HG03280 (cell line): ENCODE results near the gene CCDC148.
A peak's percentile ranks its signal among the peaks of the same experiment; 100 is the strongest.
"Not testable (repeated sequence)": the region's sequence is repeated elsewhere in the genome, so short reads cannot be mapped to it uniquely, and the experiment has no call there.

ENCODE experiments used
- ATAC-seq: cut with Tn5 transposase; IDR thresholded peaks from one replicate; pipeline ENCODE4 v1.9.1; 2021; ENCODE audit warnings: mild to moderate bottlenecking, moderate library complexity; ENCODE audit not compliant: unreplicated experiment

The CCDC148 gene

DNA sequence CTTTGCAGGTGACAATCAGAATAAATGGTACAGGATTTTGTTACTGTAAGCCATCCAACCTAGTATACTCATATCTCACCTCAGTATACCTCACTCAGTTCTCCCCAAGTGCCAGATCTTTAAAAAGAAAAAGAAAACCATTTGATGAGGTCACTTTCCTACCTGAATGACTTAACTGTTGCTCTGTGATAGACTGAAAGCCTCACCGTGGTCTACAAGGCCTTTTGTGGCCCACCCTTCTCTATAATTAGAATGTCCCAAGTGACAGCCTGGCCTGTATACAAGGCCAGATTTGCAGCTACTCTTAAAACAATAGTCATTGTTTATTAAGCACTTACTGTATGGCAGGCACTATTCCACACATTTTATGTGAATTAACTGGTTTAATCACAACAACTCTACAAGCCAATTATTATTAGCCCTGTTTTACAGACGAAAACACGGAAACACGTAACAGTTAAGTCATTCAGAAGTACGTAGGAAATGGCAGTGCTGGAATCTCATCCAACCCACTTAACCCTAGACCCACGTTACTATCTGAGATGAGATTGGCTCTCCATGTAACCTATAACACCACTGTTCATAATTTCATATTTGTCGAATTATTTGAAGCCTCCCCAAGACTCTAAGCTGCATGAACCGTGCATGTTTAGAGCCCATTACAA lies 28.5 kb upstream of the CCDC148 start:
- no peak for ATAC-seq

DNA sequence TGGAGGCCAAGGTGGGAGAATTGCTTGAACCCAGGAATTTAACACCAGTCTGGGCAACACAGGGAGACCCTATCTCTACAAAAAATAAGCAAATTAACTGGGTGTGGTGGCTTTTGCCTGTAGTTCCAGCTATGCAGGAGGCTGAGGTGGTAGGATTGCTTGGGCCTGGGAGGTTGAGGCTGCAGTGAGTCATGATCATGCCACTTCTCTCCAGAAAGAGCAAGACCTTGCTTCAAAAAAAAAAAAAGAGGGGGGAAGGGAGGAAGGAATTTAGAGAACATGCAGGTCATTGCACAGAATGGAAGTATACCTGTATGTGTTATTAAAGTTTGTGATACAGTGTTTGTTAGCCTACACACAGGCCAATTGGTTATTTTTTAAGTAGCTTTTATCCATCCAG lies 26.0 kb upstream of the CCDC148 start:
- ATAC-seq: no peak

DNA sequence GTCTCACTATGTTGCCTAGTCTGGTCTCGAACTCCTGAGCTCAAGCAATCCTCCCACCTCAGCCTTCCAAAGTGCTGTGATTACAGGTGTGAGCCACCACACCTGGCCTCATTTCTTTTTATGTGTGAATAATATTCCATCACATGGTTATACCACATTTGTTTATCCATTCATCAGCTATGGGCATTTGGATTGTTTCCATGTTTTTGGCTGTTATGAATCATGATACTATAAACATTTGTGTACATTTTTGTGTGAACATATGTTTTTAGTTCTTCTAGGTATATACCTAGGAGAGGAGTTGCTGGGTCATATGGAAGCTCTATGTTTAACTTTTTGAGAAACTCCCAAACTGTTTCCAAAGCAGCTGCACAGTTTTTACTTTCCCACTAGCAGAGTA lies 24.6 kb upstream of the CCDC148 start:
- no peak for ATAC-seq

DNA sequence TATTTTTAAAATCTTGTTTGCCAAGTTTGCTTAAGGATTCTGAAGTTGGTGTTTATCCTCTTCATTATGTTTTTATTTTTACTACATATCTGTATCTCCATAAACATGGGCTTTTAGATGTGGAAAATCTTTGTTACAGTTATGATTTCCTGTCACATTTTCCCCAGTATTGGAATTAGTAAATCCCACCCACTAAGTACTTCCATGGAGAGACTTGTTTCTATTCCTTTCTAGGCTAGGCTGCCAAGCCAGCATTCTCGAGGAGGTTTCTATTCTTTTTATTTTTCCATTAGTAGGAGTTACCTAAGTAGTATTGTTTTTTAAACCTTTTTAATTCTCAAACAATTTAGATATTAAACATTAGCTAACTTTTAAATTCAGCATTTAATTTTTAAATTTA lies 22.3 kb upstream of the CCDC148 start:
- no peak for ATAC-seq

DNA sequence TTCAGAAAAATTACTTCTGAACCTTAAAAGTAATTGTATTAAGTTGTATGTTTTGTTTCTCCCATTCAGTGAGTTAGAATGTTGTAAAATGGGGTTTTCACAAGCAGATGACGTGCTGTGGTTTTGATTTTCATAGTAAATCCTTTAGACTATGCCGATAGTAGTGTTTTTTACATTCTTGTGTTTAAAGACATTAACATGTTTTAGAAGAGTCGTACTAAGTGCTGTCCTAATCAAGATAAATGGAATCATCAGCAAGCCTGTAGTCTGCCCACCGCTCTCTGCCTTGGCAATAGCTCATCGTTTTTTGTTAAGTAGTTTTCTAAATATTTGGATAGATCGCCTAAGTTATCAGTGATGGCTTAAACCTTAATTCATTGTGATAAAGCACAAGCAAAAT lies 21.7 kb upstream of the CCDC148 start:
- no peak for ATAC-seq

DNA sequence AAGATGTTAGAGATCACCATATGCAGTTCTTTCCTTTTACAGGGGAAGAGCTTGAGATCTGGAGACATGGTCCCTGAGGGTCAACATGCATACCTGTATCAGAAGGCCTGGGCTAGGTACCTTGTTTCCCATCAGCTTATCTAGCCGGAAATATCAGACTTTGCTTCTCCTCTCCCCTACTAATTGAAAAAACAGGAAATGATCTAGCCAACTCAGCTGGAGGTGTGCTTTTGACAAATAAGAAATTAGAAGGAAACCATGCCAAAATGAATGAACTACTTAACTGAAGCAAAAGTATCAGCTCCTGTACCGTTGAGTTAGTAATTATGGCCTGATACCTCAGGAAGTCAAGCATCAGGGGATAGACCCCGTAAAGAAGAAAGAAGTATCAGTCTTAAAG lies 20.6 kb upstream of the CCDC148 start:
- ATAC-seq: no peak

DNA sequence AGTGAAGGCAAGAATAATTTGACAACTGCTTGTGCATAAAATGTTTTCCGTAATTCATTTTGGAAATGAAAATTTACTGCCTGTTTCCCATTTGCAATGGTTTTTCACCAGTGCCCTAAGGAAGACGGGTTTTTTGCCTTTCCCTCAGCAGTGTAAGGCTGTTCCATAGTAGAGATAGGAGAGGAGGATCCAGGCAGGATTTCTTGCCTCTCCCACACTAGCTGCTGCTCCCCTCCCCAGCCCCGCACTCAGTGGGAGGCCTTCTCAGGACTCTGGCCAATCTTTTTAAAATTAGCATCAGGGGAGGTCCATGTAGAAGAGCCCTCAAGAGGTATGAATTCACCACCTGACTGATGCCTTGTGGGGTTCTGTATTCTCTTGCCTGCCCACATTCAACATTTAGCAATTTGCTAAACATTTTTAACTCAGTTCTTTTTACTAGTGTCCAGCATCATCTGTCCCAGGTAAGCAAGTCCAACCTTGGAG lies 18.0 kb upstream of the CCDC148 start:
- not testable (repeated sequence) for ATAC-seq

DNA sequence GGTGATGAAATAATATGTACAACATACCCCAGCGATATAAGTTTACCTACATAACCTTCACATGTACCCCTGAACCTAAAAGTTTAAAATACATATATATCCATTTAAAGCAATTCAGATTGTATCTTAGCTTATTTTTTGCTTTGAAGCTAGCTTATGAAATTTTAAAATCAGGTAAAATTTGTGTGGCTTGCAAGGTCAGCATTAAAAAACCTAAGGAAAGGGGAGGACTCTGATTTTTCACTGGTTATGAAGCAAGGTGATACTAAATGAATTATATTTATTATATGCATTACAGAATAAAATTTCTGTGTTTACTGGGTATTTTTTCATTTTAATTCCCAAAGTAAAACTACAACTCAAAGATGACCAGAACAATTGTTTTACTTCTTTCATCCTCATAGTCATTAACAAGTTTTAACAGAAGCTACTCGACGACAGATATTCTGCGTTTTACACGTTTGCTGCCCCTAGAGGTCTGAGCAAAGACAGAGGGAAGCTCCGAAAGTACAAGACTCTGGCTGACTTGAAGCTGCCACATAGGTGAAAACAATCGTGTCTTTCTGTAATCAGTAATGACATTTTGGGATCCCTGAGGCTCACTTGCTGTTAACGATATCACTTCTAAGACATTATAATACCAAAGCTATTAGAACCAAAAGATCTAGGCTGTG lies 17.3 kb upstream of the CCDC148 start:
- ATAC-seq: no peak

DNA sequence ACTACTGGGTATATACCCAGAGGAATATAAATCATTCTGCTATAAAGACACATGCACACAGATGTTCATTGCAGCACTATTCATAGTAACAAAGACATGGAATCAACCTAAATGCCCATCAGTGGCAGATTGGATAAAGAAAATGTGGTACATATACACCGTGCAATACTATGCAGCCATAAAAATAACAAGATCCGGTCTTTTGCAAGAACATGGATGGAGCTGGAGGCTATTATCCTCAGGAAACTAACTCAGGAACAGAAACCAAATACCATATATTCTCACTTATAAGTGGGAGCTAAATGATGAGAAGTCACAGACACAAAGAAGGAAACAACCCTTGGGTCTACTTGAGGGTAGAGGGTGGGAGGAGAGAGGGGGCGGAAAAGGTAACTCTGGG lies 16.7 kb upstream of the CCDC148 start:
- not testable (repeated sequence) for ATAC-seq

DNA sequence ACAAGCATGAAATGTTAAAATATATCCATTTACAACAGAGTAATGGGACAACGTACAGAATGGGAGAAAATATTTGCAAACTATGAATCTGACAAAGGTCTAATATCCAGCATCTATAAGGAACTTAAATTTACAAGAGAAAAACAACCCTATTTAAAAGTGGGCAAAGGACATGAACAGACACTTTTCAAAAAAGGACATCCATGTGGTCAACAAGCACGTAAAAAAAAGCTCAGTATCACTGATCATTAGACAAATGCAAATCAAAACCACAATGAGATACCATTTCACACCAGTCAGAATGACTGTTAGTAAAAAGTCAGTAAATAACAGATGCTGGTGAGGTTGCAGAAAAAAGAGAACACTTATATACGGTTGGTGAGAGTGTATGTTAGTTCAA lies 16.3 kb upstream of the CCDC148 start:
- ATAC-seq: not testable (repeated sequence)

DNA sequence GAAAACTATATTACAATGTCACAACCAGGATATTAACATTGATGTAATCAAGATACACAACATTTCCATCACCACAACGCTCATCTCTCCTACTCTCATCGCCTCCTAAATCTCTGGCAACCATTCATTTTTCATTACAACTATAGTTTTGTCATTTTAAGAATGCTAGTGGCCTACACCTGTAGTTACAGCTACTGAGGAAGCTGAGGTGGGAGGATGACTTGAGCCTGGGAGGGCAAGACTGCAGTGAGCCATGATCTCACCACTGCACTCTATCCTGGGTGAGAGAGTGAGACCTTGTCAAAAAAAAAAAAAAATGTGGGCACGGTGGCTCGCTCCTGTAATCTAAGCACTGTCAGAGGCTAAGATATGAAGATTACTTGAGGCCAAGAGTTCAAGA lies 10.7 kb upstream of the CCDC148 start:
- no peak for ATAC-seq

DNA sequence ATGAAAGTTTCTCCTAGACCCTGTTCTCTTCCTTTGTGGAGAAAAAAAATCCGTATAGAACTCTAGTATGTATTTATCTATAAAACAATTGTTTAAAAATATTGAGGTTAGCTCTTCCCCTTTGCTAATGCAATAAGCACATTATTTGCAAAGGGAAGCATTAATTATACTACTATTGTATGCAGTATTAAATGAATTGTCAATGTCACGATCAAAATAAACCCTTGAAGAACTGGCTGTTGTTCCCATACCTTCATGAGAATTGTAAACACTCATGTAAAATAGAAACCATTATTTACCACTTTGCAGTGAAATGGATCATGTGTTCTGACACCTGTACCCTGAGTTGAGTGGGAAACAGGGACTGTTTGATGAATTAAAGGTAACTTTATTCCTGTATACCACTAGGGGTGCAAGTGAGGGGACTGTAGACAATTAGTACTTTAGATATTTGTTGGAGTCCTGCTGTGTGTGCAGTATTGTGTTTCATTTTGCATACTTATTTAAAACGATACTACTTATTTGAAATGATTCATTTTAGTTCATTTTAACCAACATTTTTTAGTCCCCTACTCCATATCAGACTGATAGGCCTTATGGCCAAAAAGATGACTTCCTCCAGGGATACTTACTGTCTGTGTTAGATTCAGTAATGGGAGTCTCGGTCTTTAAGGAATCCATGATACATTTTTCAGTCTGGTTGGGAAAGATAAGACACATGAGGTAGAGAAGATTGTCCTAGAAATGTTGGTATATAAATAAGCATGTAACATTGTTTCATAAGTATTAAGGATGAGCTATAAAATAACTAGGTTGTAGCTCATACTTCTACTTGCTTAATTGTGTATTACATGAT lies 8.1 kb upstream of the CCDC148 start:
- peak; percentile 73 for ATAC-seq

DNA sequence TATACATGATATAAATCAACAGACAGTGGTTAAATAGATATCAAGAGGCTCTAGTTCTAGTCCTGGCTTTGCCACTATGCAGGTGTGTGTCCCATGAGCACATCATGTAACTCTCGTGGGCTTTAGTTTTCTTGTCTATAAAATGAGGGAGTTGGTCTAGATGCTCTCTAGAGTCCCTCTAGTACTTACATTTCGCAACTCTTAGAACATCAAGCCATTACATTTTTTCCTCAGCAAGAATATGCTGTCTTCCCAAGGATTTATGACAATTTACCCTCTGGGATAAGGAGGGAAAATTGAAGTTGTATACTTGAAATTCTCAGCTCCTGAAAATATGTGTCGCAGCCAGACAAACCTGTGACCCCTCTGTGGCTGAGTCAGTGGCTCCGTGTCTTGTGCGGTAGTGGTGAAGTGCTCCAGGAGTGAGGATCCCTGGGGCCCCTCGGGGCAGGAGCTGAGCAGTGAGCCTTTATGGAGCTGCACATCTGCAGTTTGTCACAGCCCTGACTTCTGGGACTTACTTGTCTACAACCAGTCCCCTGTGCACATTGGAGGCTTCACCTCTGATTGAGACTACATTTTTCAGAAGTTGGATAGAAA lies 7.0 kb upstream of the CCDC148 start:
- ATAC-seq: no peak

DNA sequence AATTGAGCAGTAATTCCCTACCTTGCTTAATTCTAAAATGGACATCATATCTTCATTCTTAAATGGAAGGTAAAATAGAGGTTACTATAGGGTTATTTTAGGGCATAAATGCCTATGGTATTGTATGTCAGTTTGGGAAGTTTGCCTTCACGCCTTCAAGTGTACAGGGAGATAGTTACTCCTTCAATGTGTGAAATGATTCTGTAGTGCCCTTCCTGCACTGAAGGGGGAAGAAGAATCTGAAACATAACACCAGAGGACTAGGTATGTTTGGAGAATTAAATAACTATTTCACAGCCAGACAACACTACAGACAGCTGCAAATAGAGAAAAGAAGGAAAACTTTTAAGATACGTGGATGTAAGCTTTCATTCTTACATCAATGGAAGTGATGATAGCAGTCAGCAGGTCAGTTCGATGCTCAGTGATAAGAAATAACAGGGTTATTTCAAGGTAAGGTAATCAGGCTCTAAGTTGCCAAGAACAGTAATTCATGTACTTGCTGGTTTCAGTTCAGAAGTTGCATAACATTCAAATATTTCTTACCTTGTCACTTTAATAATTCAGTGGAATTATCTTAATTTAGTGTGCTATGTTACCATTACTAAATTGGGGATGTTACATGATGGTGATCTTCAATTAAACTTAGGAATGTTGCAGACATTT lies 4.2 kb upstream of the CCDC148 start:
- ATAC-seq: no peak

DNA sequence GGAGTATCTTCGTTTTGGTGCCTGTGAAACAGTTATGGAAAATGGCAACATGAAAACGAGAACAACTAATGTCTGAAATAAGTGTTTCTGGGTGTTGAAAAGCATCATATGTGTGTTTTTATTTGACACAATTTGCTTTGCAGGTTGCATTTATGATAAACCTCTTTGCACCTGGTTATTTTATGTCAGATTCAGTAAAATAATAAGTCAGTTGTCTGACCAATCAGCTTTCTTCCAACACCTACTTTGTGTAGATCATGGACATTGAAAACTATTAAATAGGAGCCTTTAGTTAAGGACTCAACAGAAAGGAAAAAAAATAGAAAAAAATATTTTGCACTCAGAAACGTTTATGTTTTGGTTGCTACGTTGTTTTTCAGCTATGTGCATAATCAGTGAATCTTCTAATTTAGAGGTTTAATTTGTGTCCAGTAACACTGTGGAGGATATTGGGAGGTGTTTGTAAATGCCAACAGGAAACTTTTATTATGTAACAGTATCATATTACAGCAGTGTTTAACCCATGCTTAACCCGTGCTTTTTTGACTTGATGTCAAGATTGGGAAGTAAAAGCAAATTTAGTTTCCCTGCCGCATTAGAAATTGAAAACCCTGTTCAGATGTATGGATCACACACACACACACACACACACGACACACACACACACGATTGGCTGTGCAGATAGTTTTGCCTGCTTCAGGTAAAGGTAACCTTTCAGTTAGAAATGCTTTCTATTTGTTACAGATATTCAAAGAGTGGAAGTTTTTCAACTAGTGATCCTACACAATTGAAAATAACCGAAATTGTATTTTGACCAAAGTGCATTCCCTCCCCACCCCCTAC lies 2.8 kb upstream of the CCDC148 start:
- no peak for ATAC-seq

DNA sequence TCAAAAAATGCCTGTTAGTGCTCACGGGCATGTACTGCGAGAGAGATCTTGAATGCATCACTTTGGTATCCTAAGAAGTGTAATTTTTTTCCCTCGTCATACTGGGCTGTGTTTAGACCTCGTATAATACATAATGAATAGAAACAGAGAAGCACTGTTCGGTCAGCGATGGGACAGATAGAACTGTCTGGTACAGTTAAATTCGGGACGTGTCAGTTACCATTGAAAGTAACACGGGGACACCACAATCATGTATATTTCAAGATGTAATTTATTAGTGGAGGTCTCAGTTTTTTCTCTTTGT lies 2.0 kb upstream of the CCDC148 start:
- ATAC-seq: no peak

DNA sequence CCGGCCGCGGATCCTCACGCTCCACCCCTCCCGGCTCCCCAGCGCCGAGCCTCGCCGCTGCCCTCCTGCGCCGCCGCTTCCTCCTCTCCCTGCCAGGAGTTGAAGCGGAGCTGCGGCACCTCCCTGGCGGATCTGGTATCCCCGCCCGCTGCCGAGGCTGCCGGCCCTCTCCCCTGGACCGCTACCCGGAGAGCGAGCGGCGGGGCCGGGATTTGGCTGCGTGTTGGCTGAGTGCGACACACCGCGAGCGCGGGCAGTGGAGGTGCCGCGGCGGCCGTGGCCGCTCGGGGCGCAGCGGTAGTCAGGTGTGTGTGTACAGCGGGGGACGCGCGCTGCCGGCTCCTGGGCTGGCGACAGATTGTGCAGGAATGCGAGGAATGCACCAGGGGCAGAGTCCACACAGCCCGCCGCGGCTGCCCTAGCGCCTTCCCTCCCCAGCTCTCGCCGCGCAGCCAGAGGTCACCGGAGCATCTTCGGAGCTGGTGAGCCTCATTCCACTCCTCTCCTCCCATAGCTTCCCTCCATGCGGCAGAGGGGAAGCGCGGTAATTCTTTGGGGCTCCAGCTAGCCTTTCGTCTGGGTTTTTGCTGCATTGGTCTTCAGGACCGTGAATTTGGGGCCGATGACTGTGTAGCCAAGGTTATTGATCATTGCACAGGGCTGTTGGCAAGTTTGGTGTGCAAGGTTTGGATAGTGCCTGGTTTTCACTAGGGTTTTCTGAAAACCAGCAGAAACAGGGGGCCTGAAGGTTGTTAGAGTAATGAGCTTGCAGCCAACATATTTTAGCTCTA lies 1.5 kb upstream of the CCDC148 start:
- ATAC-seq: peak; percentile 51

DNA sequence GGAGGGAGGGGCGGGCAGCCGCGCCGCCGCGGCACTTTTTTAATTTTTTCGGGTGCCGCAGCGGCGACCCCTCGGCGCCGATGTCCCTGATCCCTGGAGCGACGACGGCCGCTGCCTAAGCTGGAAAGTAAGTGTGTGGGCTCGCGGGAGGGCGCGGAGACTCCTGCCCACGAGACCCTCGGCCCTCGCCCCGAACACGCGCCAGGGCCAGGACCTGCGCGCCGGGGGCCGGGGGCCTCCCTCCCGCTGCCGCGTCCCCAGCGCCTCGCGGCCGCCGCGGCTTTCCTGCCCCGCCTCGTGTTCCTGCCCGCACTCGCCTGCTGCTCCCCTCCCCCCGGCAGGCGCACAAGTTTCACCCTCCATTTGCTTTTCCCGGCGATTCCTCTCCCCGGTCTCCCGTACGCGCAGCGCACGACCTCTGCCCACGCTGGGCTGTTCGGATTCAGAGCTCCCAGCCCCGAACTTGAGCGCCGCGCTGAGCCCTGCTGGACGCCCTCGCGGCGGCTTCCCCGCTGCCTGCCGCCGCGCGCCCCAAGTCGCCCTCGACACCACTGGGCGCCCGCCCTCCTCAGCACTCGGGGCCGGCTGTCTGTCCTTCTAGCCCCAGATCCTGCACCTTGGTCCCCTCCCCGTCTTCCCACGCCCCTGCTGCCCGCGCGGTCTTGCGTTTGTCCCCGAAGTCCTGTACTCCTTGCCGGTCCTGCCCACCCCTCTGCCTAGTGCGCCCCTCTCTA lies 706 bp upstream of the CCDC148 start:
- peak; percentile 38 for ATAC-seq

DNA sequence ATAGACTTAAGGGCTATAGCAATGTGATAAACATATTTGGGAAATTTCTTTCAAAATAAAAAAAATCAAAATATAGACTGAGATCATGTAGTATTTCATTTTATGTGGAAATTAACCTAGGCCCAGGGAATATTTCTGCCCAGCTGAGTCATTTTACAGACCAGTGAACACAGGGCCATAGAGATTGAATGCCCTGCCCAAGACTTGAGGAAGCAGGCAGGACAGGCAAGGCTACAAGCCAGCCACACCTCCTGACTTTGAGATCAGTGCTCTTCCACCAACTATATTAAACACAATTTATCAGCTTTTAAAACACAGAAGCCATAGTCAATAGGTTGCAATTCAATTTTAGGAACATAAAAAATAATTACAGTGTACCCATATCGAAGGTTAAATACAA lies 12.9 kb downstream of the CCDC148 start:
- ATAC-seq: no peak
